Measurements from ENCODE around the gene SCYL2. TPM values are rescaled to one million over a fixed set of nuclear protein-coding genes. Genes with fewer than 3 reads are reported as not detected.
"Not testable (repeated sequence)": the region's sequence is repeated elsewhere in the genome, so short reads cannot be mapped to it uniquely, and the experiment has no call there.

The SCYL2 gene
- total and polyA plus RNA-seq, 2 of the 13 experiments (the other 11 are each of a cell fraction or from before 2014, with no cell fraction given) = 11.4 to 28.8 TPM

DNA sequence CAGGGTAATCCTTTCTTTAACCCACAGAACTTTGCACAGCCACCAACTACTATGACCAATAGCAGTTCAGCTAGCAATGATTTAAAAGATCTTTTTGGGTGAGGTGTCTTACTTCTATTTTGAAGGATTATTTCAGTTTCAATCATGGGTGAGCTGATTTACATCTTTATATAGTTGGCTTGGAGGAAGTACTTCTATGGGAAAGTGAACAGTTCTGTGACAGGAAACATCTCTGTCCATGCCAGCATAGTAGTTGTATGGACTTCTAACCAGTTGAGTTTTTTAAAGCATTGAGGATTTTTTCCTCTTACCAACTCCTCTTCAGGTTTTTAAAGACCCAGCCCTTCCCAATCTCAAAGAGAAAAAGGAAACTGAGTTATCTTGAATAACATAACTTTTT lies 72.1 kb downstream of the SCYL2 start:
- Histone ChIP-seq H3K79me2 (ENCODE audit: insufficient read depth, low read length) (no peaks in the 10 kb centered on the region), H3K27ac (ENCODE audit: extremely low read length, insufficient read depth, low read length) (no peak overlapping the region), H3K4me1 (ENCODE audit: insufficient read depth, low read length) (no peaks in the 10 kb centered on the region), H3K9ac (ENCODE audit: insufficient read depth, low read depth, low read length) (no peak overlapping the region), H3K4me3 (replicated peaks in 1 of 3; ENCODE audit: insufficient read depth in 1 of 3, low read depth in 2 of 3, low read length in 3 of 3) (no peak overlapping the region), H2AFZ (ENCODE audit: low read length) (no peak overlapping the region), H4K20me1 (ENCODE audit: insufficient read depth, low read length) (no peaks in the 10 kb centered on the region), H3K36me3 (replicated peaks in 1 of 2; ENCODE audit: control insufficient read depth in 1 of 2, insufficient read depth in 2 of 2, low read length in 2 of 2) (peaks cover 1 to 40% of the 10 kb centered on the region in 2 experiments; a peak in 4 of 5 replicates), H3K4me2 (ENCODE audit: low read depth, low read length) (no peak overlapping the region), H3K9me3 (ENCODE audit: low read length) (no peaks in the 10 kb centered on the region), H3K27me3 (ENCODE audit: control insufficient read depth in 1 of 2, insufficient read depth in 2 of 2, low read length in 2 of 2) (no peaks in the 10 kb centered on the region)
- ATAC-seq (no peak), FAIRE-seq (no peak), DNase-seq (ENCODE audit: low spot score) (no peak)
- in situ Hi-C loops (cut with HindIII; ENCODE audit: extremely low pct_ligation_motif_present, low pct_unique_long_range_greater_than_20kb) (no loop called here), intact Hi-C loops (cut with micrococcal nuclease; ENCODE audit: unreplicated experiment) (no loop called here)
- CTCF ChIA-PET (ENCODE audit: low intra/inter-chr PET ratio, low total read pairs) = no interaction called here
- BruUV-seq (replicated peaks) = no TSS peak
- TF ChIP-seq SKI (IDR thresholded peaks at IDR 0.05; ENCODE audit: partially characterized antibody) (no peak), NONO (IDR thresholded peaks at IDR 0.05) (no peak), NONO (CRISPR knock-in tag; conservative IDR thresholded peaks at IDR 0.05) (no peak)
- POLR2A ChIA-PET = no interaction called here

- intact Hi-C loops (cut with micrococcal nuclease; ENCODE audit: unreplicated experiment); FAIRE-seq; DNase-seq (ENCODE audit: low spot score); in situ Hi-C loops (cut with HindIII; ENCODE audit: extremely low pct_ligation_motif_present, low pct_unique_long_range_greater_than_20kb); H3K4me2 ChIP-seq (ENCODE audit: low read depth, low read length); H3K9me3 ChIP-seq (ENCODE audit: low read length); H4K20me1 ChIP-seq (ENCODE audit: insufficient read depth, low read length); H3K27me3 ChIP-seq (ENCODE audit: control insufficient read depth in 1 of 2, insufficient read depth in 2 of 2, low read length in 2 of 2); ATAC-seq; H3K9ac ChIP-seq (ENCODE audit: insufficient read depth, low read depth, low read length); POLR2A ChIA-PET; H2AFZ ChIP-seq (ENCODE audit: low read length); BruUV-seq (replicated peaks); H3K27ac ChIP-seq (ENCODE audit: extremely low read length, insufficient read depth, low read length); H3K79me2 ChIP-seq (ENCODE audit: insufficient read depth, low read length); H3K4me3 ChIP-seq (replicated peaks in 1 of 3; ENCODE audit: insufficient read depth in 1 of 3, low read depth in 2 of 3, low read length in 3 of 3); CTCF ChIA-PET (ENCODE audit: low intra/inter-chr PET ratio, low total read pairs): not testable (repeated sequence)
- Histone ChIP-seq H3K36me3 (replicated peaks in 1 of 2; ENCODE audit: control insufficient read depth in 1 of 2, insufficient read depth in 2 of 2, low read length in 2 of 2) (peaks cover 0 to 12% of the 10 kb centered on the region in 2 experiments; a peak in 2 of 5 replicates), H3K4me1 (ENCODE audit: insufficient read depth, low read length) (peaks cover 12% of the 10 kb centered on the region)
- WGBS (ENCODE audit: low lambda C conversion rate) = 100% methylated on average over 2 of the region's 2 CpGs
Measured at GRCh38 chr12:100342897-100343296, 75.9 kb downstream of the SCYL2 start.

- in situ Hi-C loops (cut with HindIII; ENCODE audit: extremely low pct_ligation_motif_present, low pct_unique_long_range_greater_than_20kb); POLR2A ChIA-PET; H3K27me3 ChIP-seq (ENCODE audit: control insufficient read depth in 1 of 2, insufficient read depth in 2 of 2, low read length in 2 of 2); H3K79me2 ChIP-seq (ENCODE audit: insufficient read depth, low read length); BruUV-seq (replicated peaks); intact Hi-C loops (cut with micrococcal nuclease; ENCODE audit: unreplicated experiment); H3K4me3 ChIP-seq (replicated peaks in 1 of 3; ENCODE audit: insufficient read depth in 1 of 3, low read depth in 2 of 3, low read length in 3 of 3); DNase-seq (ENCODE audit: low spot score); ATAC-seq; H3K36me3 ChIP-seq (replicated peaks in 1 of 2; ENCODE audit: control insufficient read depth in 1 of 2, insufficient read depth in 2 of 2, low read length in 2 of 2); H3K9me3 ChIP-seq (ENCODE audit: low read length); FAIRE-seq; H2AFZ ChIP-seq (ENCODE audit: low read length); H3K4me2 ChIP-seq (ENCODE audit: low read depth, low read length); H3K27ac ChIP-seq (ENCODE audit: extremely low read length, insufficient read depth, low read length); H3K9ac ChIP-seq (ENCODE audit: insufficient read depth, low read depth, low read length); CTCF ChIA-PET (ENCODE audit: low intra/inter-chr PET ratio, low total read pairs); H4K20me1 ChIP-seq (ENCODE audit: insufficient read depth, low read length): not testable (repeated sequence)
- H3K4me1 ChIP-seq (ENCODE audit: insufficient read depth, low read length) = peaks cover 12% of the 10 kb centered on the region
- 87% methylated on average over 10 of the region's 18 CpGs for WGBS (ENCODE audit: low lambda C conversion rate)
Measured at GRCh38 chr12:100344351-100344750, 77.4 kb downstream of the SCYL2 start.

Measured in HepG2 (cell line).